GM10847 (cell line): ENCODE measurements around the gene SLITRK3.

Source experiments
- POLR2A ChIP-seq: IDR thresholded peaks from 2 replicates; pipeline ENCODE4 v1.6.1; 2011; ENCODE audit not compliant: insufficient read length; ENCODE audit errors: extremely low read depth

Gene SLITRK3

GRCh38 chr3:165195640-165196576 lies at the start of gene SLITRK3:
SLITRK3 (minus strand) TSS chr3:165196384; CDS start chr3:165190830, 5,554 bp downstream.
- no peak for TF ChIP-seq POLR2A

- no peak for TF ChIP-seq POLR2A
Observed at GRCh38 chr3:165243597-165243996, 47.4 kb upstream of the SLITRK3 start.

- TF ChIP-seq POLR2A: no peak
Observed at GRCh38 chr3:165233501-165234195, 37.5 kb upstream of the SLITRK3 start.

- no peak for TF ChIP-seq POLR2A
Observed at GRCh38 chr3:165225604-165226003, 29.4 kb upstream of the SLITRK3 start.

- no peak for TF ChIP-seq POLR2A
Observed at GRCh38 chr3:165217739-165218138, 21.6 kb upstream of the SLITRK3 start.

- no peak for TF ChIP-seq POLR2A
Observed at GRCh38 chr3:165212580-165212979, 16.4 kb upstream of the SLITRK3 start.

- no peak for TF ChIP-seq POLR2A
Observed at GRCh38 chr3:165211721-165212120, 15.5 kb upstream of the SLITRK3 start.

GRCh38 chr3:165210727-165211126 lies 14.5 kb upstream of the SLITRK3 start:
- TF ChIP-seq POLR2A: no peak

- TF ChIP-seq POLR2A: no peak
Observed at GRCh38 chr3:165210132-165210531, 13.9 kb upstream of the SLITRK3 start.

- no peak for TF ChIP-seq POLR2A
Observed at GRCh38 chr3:165206454-165207266, 10.5 kb upstream of the SLITRK3 start.

- TF ChIP-seq POLR2A: no peak
Observed at GRCh38 chr3:165204445-165204844, 8.3 kb upstream of the SLITRK3 start.

- TF ChIP-seq POLR2A: no peak
Observed at GRCh38 chr3:165202995-165203394, 6.8 kb upstream of the SLITRK3 start.

- no peak for TF ChIP-seq POLR2A
Observed at GRCh38 chr3:165201964-165202363, 5.8 kb upstream of the SLITRK3 start.

GRCh38 chr3:165197481-165197800 lies 1.3 kb upstream of the SLITRK3 start:
- TF ChIP-seq POLR2A: no peak
